ENCODE measurements around the gene XRCC3. TPM values are rescaled to one million over a fixed set of nuclear protein-coding genes. Genes with fewer than 3 reads are reported as not detected.

Gene XRCC3
- total RNA-seq, 1 experiment from 2014 or later: 46.7 TPM

DNA sequence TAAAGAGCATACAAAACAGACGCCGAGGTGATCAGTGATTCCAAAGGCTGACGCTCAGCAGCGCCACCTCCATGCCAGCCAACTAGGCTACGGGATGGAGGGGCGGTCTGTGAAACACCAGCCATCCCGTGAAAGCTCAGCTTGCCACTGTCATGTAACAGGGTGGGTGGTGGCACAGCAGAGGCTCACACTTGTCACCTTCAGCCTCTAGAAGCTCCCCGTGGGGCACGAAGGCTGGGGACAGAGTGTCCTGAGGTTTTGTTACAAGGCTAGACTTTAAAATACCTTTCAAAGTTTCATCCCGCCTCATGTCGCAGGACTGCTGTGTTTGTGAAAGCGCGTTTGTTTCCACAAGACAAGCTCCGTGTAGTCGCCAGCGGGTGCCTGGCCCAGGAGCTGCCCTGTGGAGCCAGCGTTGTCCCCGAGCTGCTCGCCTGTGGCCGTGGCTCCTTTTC is 20.7 kb downstream of the XRCC3 start:
- no peaks in the 10 kb centered on the region for H3K27me3 Mint-ChIP-seq (ENCODE audit: low read depth)
- H3K4me1 Mint-ChIP-seq: peaks cover 13% of the 10 kb centered on the region
- POLR2A ChIA-PET: interaction anchor here (0.5 to 0.6 kb wide), 2 partner anchors 35 to 123 kb away, joined by 3 read pairs; no protein-coding TSS in a partner anchor
- CTCF ChIA-PET: interaction anchor here (0.5 to 1.5 kb wide), 9 partner anchors 8 to 1132 kb away, joined by 3 to 8 read pairs (median 3); no protein-coding TSS in a partner anchor
- no peak for DNase-seq (ENCODE audit: low spot score)
- H3K4me3 Mint-ChIP-seq: no peak overlapping the region
- TF ChIP-seq, protein P1, sequence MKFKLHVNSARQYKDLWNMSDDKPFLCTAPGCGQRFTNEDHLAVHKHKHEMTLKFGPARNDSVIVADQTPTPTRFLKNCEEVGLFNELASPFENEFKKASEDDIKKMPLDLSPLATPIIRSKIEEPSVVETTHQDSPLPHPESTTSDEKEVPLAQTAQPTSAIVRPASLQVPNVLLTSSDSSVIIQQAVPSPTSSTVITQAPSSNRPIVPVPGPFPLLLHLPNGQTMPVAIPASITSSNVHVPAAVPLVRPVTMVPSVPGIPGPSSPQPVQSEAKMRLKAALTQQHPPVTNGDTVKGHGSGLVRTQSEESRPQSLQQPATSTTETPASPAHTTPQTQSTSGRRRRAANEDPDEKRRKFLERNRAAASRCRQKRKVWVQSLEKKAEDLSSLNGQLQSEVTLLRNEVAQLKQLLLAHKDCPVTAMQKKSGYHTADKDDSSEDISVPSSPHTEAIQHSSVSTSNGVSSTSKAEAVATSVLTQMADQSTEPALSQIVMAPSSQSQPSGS (CRISPR knock-in tag; IDR thresholded peaks at IDR 0.05; ENCODE audit: borderline replicate concordance, low read depth): no peak
- TF ChIP-seq, protein P2, sequence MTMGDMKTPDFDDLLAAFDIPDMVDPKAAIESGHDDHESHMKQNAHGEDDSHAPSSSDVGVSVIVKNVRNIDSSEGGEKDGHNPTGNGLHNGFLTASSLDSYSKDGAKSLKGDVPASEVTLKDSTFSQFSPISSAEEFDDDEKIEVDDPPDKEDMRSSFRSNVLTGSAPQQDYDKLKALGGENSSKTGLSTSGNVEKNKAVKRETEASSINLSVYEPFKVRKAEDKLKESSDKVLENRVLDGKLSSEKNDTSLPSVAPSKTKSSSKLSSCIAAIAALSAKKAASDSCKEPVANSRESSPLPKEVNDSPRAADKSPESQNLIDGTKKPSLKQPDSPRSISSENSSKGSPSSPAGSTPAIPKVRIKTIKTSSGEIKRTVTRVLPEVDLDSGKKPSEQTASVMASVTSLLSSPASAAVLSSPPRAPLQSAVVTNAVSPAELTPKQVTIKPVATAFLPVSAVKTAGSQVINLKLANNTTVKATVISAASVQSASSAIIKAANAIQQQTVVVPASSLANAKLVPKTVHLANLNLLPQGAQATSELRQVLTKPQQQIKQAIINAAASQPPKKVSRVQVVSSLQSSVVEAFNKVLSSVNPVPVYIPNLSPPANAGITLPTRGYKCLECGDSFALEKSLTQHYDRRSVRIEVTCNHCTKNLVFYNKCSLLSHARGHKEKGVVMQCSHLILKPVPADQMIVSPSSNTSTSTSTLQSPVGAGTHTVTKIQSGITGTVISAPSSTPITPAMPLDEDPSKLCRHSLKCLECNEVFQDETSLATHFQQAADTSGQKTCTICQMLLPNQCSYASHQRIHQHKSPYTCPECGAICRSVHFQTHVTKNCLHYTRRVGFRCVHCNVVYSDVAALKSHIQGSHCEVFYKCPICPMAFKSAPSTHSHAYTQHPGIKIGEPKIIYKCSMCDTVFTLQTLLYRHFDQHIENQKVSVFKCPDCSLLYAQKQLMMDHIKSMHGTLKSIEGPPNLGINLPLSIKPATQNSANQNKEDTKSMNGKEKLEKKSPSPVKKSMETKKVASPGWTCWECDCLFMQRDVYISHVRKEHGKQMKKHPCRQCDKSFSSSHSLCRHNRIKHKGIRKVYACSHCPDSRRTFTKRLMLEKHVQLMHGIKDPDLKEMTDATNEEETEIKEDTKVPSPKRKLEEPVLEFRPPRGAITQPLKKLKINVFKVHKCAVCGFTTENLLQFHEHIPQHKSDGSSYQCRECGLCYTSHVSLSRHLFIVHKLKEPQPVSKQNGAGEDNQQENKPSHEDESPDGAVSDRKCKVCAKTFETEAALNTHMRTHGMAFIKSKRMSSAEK (CRISPR knock-in tag; IDR thresholded peaks at IDR 0.05; ENCODE audit: borderline replicate concordance): no peak
- TF ChIP-seq TEAD4 (CRISPR knock-in tag; IDR thresholded peaks at IDR 0.05) (no peak), TP53 (CRISPR knock-in tag; IDR thresholded peaks at IDR 0.05) (no peak), FOXK1 (CRISPR knock-in tag; IDR thresholded peaks at IDR 0.05) (no peak), NFE2L1 (CRISPR knock-in tag; IDR thresholded peaks at IDR 0.05) (no peak), ZNF263 (CRISPR knock-in tag; IDR thresholded peaks at IDR 0.05; ENCODE audit: low read depth) (no peak), CREB1 (CRISPR knock-in tag; IDR thresholded peaks at IDR 0.05) (no peak), SP1 (CRISPR knock-in tag; conservative IDR thresholded peaks at IDR 0.05) (no peak), CREM (CRISPR knock-in tag; IDR thresholded peaks at IDR 0.05) (no peak)
- TF ChIP-seq, protein P3, sequence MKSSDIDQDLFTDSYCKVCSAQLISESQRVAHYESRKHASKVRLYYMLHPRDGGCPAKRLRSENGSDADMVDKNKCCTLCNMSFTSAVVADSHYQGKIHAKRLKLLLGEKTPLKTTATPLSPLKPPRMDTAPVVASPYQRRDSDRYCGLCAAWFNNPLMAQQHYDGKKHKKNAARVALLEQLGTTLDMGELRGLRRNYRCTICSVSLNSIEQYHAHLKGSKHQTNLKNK (CRISPR knock-in tag; IDR thresholded peaks at IDR 0.05): no peak
- TF ChIP-seq, protein P4, sequence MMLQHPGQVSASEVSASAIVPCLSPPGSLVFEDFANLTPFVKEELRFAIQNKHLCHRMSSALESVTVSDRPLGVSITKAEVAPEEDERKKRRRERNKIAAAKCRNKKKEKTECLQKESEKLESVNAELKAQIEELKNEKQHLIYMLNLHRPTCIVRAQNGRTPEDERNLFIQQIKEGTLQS (CRISPR knock-in tag; conservative IDR thresholded peaks at IDR 0.05): no peak
- ATAC-seq: peak; percentile 33
- no peaks in the 10 kb centered on the region for H3K9me3 Mint-ChIP-seq
- peaks cover 7% of the 10 kb centered on the region; the same call in 1 of the 2 replicates for H3K36me3 Mint-ChIP-seq
- no peak overlapping the region for H3K27ac Mint-ChIP-seq

DNA sequence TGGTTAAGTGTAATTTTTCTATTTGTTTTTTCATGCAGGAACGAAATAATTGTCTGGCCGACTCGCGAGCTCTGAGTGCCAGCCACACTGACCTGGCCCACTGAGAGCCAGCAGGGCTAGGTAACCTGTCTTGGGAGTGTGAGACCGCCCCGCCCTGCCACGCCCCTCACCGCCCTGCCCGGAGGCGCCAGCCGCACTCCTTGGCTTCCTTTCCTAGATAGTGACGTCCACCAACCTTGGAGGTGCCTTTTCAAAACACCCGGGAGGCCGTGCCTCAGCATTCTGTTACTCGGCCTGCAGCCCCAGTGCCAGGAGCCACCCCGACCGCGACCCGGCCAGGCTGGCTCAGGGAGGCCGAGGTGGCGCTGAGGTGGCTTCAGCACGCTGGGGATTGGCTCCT is 21.7 kb downstream of the XRCC3 start:
- CTCF ChIA-PET: interaction anchor here (0.6 to 1.5 kb wide), 5 partner anchors 9 to 86 kb away, joined by 3 to 8 read pairs (median 4); no protein-coding TSS in a partner anchor
- H3K4me3 Mint-ChIP-seq: no peak overlapping the region
- H3K4me1 Mint-ChIP-seq: peaks cover 13% of the 10 kb centered on the region

More for the DNA sequence above, 21.7 kb downstream of the XRCC3 start:
- Mint-ChIP-seq H3K27ac (no peak overlapping the region), H3K9me3 (no peaks in the 10 kb centered on the region), H3K27me3 (ENCODE audit: low read depth) (no peaks in the 10 kb centered on the region), H3K36me3 (peaks cover 17% of the 10 kb centered on the region)
- TF ChIP-seq, protein P5, sequence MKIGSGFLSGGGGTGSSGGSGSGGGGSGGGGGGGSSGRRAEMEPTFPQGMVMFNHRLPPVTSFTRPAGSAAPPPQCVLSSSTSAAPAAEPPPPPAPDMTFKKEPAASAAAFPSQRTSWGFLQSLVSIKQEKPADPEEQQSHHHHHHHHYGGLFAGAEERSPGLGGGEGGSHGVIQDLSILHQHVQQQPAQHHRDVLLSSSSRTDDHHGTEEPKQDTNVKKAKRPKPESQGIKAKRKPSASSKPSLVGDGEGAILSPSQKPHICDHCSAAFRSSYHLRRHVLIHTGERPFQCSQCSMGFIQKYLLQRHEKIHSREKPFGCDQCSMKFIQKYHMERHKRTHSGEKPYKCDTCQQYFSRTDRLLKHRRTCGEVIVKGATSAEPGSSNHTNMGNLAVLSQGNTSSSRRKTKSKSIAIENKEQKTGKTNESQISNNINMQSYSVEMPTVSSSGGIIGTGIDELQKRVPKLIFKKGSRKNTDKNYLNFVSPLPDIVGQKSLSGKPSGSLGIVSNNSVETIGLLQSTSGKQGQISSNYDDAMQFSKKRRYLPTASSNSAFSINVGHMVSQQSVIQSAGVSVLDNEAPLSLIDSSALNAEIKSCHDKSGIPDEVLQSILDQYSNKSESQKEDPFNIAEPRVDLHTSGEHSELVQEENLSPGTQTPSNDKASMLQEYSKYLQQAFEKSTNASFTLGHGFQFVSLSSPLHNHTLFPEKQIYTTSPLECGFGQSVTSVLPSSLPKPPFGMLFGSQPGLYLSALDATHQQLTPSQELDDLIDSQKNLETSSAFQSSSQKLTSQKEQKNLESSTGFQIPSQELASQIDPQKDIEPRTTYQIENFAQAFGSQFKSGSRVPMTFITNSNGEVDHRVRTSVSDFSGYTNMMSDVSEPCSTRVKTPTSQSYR (CRISPR knock-in tag; IDR thresholded peaks at IDR 0.05): no peak
- no peak for TF ChIP-seq RORB (CRISPR knock-in tag; IDR thresholded peaks at IDR 0.05)
- no peak for TF ChIP-seq JAZF1 (CRISPR knock-in tag; IDR thresholded peaks at IDR 0.05)
- no peak for TF ChIP-seq SOX15 (CRISPR knock-in tag; IDR thresholded peaks at IDR 0.05)
- POLR2A ChIA-PET: interaction anchor here (1.2 kb wide), 1 partner anchor 40 kb away, joined by 4 read pairs; no protein-coding TSS in a partner anchor
- DNase-seq (ENCODE audit: low spot score) (no peak), ATAC-seq (no peak)

Measured in WTC11 (cell line).